HG02973 (cell line): ENCODE results near the gene ICAM5.
"Not testable (repeated sequence)": the region's sequence is repeated elsewhere in the genome, so short reads cannot be mapped to it uniquely, and the experiment has no call there.

ENCODE experiments used
- ATAC-seq: cut with Tn5 transposase; IDR thresholded peaks from one replicate; pipeline ENCODE4 v1.9.1; 2021; ENCODE audit warnings: moderate library complexity; ENCODE audit not compliant: unreplicated experiment

ICAM5 gene, protein sequence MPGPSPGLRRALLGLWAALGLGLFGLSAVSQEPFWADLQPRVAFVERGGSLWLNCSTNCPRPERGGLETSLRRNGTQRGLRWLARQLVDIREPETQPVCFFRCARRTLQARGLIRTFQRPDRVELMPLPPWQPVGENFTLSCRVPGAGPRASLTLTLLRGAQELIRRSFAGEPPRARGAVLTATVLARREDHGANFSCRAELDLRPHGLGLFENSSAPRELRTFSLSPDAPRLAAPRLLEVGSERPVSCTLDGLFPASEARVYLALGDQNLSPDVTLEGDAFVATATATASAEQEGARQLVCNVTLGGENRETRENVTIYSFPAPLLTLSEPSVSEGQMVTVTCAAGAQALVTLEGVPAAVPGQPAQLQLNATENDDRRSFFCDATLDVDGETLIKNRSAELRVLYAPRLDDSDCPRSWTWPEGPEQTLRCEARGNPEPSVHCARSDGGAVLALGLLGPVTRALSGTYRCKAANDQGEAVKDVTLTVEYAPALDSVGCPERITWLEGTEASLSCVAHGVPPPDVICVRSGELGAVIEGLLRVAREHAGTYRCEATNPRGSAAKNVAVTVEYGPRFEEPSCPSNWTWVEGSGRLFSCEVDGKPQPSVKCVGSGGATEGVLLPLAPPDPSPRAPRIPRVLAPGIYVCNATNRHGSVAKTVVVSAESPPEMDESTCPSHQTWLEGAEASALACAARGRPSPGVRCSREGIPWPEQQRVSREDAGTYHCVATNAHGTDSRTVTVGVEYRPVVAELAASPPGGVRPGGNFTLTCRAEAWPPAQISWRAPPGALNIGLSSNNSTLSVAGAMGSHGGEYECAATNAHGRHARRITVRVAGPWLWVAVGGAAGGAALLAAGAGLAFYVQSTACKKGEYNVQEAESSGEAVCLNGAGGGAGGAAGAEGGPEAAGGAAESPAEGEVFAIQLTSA

GRCh38 chr19:10289836-10290356, at the start of gene ICAM5:
Gene ICAM5, plus strand, starts transcription at chr19:10289952. Its CDS starts 92 bp downstream, at chr19:10290044.
- ATAC-seq, result no peak

DNA sequence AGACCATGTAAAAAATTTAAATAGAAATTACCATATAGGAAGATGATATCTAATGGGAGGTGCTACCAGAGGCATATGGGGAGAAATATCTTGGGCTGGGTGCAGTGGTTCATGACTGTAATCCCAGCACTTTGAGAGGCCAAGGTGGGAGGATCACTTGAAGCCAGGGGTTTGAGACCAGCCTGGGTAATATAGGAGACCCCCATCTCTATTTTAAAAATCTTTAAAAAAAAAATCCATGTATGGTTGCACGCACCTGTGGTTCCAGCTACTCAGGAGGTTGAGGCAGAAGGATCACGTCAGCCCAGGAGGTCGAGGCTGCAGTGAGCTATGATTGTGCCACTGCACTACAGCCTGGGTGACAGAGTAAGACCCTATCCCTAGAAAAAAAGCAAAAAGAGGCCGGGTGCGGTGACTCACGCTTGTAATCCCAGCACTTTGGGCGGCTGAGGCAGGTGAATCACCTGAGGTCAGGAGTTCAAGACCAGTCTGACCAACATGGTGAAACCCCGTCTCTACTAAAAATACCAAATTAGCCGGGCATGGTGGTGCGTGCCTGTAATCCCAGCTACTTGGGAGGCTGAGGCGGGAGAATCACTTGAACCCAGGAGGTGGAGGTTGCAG, 47.8 kb upstream of the ICAM5 start:
- ATAC-seq, result not testable (repeated sequence)

DNA sequence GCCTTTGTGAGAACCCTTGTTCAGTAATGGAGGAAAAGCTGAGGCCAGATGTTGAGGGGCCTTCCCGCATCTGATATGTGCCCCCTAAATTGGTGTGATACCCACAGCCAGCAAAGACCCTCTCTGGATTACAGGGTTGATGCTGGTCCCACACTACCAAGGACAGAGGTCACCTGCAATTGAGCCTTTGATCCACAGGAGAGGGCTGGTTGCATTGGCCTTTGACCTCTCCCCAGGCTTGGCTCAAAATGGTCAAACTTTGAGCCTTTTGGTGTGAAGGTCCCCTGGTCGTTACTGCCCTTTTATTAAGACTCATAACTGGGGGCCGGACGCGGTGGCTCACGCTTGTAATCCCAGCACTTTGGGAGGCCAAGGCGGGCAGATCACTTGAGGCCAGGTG, 46.1 kb upstream of the ICAM5 start:
- ATAC-seq, result no peak

DNA sequence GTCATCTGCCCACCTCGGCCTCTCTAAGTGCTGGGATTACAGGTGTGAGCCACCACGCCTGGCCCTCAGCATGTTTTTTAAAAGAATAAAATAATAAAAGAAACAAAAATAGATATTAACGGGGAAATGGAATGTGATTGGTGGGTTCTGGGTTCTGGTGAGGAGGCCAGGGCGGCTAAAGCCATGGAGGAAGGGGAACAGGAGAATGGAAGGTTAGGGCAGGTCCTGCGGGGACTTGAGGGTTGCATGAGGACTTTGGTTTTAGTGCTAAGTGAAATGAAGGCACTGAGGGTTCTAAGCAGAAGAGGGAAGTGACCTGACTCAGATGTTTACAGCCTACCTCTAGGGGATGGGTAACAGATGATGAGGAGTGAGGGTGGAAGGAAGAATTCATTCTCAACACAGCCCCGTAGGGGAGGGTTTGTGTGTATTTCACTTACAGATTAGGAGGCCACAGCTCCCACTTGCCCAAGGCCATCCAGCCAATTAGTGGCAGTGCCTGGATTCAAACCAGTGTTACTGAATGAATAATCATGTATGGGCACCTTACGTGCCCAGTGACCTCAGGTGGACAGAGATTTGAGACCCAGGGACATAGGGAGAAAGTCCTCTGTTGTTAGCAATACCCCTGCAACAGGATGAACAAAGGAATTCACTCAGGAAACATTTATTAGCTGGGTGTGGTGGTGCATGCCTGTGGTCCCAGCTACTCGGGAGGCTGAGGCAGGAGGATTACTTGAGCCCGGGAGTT, 44.4 kb upstream of the ICAM5 start:
- ATAC-seq, result no peak

- ATAC-seq, result no peak
Measured at GRCh38 chr19:10246511-10246910, 43.2 kb upstream of the ICAM5 start.

- peak; percentile 87 for ATAC-seq
Measured at GRCh38 chr19:10251792-10252694, 37.7 kb upstream of the ICAM5 start, which contains the start of gene MRPL4. Gene MRPL4, plus strand, starts transcription at chr19:10252214. Its CDS starts 40 bp downstream, at chr19:10252254.

DNA sequence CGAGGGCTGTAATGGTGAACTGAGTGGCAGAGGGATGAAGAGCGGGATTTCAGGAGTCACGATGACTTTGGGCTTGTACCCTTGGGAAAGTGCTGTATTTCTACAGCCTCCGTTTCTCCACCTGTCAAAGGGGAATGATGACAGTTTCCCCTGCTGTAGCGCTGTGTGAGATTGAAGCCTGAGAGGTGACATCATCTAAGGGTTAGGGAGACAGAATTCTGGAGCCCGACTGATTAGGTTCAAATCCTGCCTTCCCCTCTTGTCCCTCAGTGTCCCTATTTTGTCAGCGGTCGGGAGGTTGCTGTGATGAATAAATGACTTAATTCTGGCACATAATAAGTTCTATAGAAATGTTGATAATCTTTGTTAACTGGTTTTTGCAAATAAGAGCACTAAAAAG, 37.0 kb upstream of the ICAM5 start:
- ATAC-seq, result no peak

- ATAC-seq, result no peak
Measured at GRCh38 chr19:10254244-10254643, 35.5 kb upstream of the ICAM5 start.

GRCh38 chr19:10255358-10255757, 34.4 kb upstream of the ICAM5 start:
- no peak for ATAC-seq

DNA sequence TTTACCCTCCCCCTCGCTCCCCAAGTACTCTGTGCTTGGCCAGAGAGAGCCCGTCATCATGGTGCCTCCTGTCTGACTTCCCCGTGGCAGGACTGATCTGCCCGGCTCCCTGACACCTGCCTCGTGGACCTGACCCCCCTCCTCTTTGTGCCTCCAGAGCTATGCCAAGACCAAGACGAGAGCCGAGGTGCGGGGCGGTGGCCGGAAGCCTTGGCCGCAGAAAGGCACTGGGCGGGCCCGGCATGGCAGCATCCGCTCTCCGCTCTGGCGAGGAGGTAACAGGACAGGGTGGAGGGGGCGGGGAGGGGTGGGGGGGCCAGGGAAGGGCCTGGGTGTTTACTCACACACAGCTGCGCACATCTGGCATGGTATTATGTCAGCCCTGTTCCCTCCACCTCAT, 33.2 kb upstream of the ICAM5 start:
- no peak for ATAC-seq

DNA sequence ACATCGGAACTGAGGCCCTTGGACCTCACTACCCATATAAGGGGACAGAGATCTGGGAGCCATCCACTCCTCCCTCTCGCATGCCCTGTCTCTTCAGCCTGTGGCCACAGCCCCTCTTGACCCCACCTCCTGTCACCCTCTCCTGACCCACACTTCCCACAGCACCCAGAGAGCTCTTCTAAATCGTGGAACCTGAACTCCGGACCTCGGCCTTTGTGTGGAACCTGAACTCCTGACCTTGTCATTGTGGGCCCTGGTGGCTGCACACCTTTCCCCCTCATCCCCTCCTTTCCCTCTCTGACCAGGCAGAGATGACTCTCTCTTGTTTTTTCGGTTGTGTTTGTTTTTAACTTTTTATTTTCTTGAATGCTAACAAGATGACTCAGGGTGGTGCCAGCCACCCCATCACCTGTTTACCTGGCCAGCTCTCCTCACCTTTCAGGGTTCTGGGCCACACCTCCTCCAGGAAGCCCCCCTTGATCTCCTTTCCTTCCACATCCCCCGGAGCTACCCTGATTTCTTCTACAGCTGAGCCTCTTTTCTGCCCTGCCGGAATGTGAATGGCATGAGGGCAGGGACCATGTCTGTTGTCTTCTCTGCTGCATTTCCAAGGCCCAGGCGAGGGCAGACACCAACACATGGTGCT, 32.7 kb upstream of the ICAM5 start:
- ATAC-seq, result no peak

DNA sequence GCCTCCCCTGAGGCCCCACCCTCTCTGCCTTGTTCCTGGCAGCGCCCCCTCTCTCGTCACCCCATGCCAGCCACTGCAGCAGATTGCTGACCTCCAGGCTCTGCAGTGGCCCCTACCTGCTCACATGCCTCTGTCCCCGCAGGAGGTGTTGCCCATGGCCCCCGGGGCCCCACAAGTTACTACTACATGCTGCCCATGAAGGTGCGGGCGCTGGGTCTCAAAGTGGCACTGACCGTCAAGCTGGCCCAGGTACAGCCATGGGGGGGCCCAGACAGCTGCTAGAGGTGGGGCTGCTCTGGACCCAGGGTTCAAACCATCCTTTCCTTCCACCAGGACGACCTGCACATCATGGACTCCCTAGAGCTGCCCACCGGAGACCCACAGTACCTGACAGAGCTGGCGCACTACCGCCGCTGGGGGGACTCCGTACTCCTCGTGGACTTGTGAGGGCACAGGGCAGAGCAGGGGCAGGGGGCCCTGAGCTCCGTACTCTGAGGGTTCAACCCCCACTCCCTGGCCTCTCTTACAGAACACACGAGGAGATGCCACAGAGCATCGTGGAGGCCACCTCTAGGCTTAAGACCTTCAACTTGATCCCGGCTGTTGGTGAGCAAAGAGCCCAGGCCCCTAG, 31.6 kb upstream of the ICAM5 start:
- no peak for ATAC-seq

GRCh38 chr19:10259162-10259905, 30.4 kb upstream of the ICAM5 start:
- no peak for ATAC-seq

- ATAC-seq, result no peak
Measured at GRCh38 chr19:10260141-10260584, 29.6 kb upstream of the ICAM5 start.

- no peak for ATAC-seq
Measured at GRCh38 chr19:10262771-10263170, 27.0 kb upstream of the ICAM5 start.

DNA sequence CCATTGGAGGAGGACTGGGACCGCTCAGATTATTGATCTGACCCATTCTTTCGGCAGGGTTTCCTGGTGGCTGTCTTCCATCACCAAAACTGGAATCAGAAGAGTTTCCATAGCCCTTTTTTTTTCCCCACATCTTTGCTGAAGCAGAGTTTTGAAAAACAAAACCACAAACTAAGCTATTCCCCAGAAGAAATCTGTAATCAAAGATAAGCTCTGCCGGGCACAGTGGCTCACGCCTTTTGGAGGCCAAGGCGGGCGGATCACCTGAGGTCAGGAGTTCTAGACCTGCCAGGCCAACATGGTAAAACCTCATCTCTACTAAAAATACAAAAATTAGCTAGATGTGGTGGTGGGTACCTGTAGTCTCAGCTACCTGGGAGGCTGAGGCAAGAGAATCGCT, 23.0 kb upstream of the ICAM5 start:
- no peak for ATAC-seq

- no peak for ATAC-seq
Measured at GRCh38 chr19:10268071-10268470, 21.7 kb upstream of the ICAM5 start.
